Activated T-cell treated with anti-CD3 and anti-CD28 coated beads for 48 hours (primary cell): ENCODE measurements around the gene VAV2.

Source experiments
- DNase-seq: peaks from one replicate; pipeline ENCODE4 v3.0.0-alpha.2; 2020; ENCODE audit warnings: low read depth

Gene VAV2

GRCh38 chr9:133951265-133951664 lies 40.9 kb downstream of the VAV2 start:
- no peak for DNase-seq

GRCh38 chr9:133950629-133951111 lies 41.5 kb downstream of the VAV2 start:
- DNase-seq, result no peak

- DNase-seq, result no peak
Observed at GRCh38 chr9:133950192-133950591, 41.9 kb downstream of the VAV2 start.

- DNase-seq, result no peak
Observed at GRCh38 chr9:133949486-133950061, 42.5 kb downstream of the VAV2 start.

- no peak for DNase-seq
Observed at GRCh38 chr9:133948561-133949485, 43.3 kb downstream of the VAV2 start.

- no peak for DNase-seq
Observed at GRCh38 chr9:133948131-133948530, 44.0 kb downstream of the VAV2 start.

GRCh38 chr9:133946840-133947486 lies 45.2 kb downstream of the VAV2 start:
- DNase-seq, result no peak

GRCh38 chr9:133945977-133946753 lies 46.0 kb downstream of the VAV2 start:
- DNase-seq, result no peak

GRCh38 chr9:133945314-133945975 lies 46.7 kb downstream of the VAV2 start:
- no peak for DNase-seq

- DNase-seq, result no peak
Observed at GRCh38 chr9:133944746-133945135, 47.4 kb downstream of the VAV2 start.

- no peak for DNase-seq
Observed at GRCh38 chr9:133943781-133944745, 48.1 kb downstream of the VAV2 start.

GRCh38 chr9:133943036-133943780 lies 48.9 kb downstream of the VAV2 start:
- DNase-seq, result no peak

GRCh38 chr9:133942206-133942975 lies 49.7 kb downstream of the VAV2 start:
- no peak for DNase-seq

- no peak for DNase-seq
Observed at GRCh38 chr9:133939845-133940244, 52.3 kb downstream of the VAV2 start.

GRCh38 chr9:133939171-133939785 lies 52.8 kb downstream of the VAV2 start:
- DNase-seq, result no peak

GRCh38 chr9:133938753-133939152 lies 53.4 kb downstream of the VAV2 start:
- DNase-seq, result no peak

- no peak for DNase-seq
Observed at GRCh38 chr9:133938086-133938485, 54.0 kb downstream of the VAV2 start.

- DNase-seq, result no peak
Observed at GRCh38 chr9:133937120-133937519, 55.0 kb downstream of the VAV2 start.
